Mesenchymal stem cell (in vitro differentiated cells and primary cell): ENCODE results near the gene CACNA1E.

Experiments
- DNase-seq: peaks from one replicate; pipeline ENCODE4 v3.0.0-alpha.2; 2013
- H2AFZ ChIP-seq: one replicate; pipeline ENCODE4 v1.6.1; 2013; ENCODE audit warnings: low read depth, mild to moderate bottlenecking, control low read depth, inconsistent platforms, low read length, moderate library complexity
- H2AK5ac ChIP-seq: 2 replicates; pipeline ENCODE4 v1.6.1; 2013; ENCODE audit warnings: low read length, moderate library complexity, mild to moderate bottlenecking, inconsistent platforms; ENCODE audit not compliant: severe bottlenecking
- H2BK120ac ChIP-seq: one replicate; pipeline ENCODE4 v1.6.1; 2013; ENCODE audit warnings: low read depth, mild to moderate bottlenecking, inconsistent platforms, low read length, moderate library complexity
- H2BK12ac ChIP-seq, 2 experiments: one replicate each; pipeline ENCODE4 v1.6.1; 2013; ENCODE audit warnings: inconsistent platforms in 2 of 2, low read length in 2 of 2, mild to moderate bottlenecking in 2 of 2, moderate library complexity in 2 of 2, control low read depth in 1 of 2
- H2BK15ac ChIP-seq: one replicate; pipeline ENCODE4 v1.6.1; 2013; ENCODE audit warnings: mild to moderate bottlenecking, low read depth, inconsistent platforms; ENCODE audit not compliant: poor library complexity, severe bottlenecking
- H2BK5ac ChIP-seq: 2 replicates; pipeline ENCODE4 v1.6.1; 2013; ENCODE audit warnings: low read depth, mild to moderate bottlenecking, low read length, control low read depth, inconsistent platforms; ENCODE audit not compliant: poor library complexity, severe bottlenecking
- H3K14ac ChIP-seq, 2 experiments: one replicate each; pipeline ENCODE4 v1.6.1; 2013; ENCODE audit warnings: inconsistent platforms in 2 of 2, low read length in 2 of 2, control low read depth in 1 of 2, mild to moderate bottlenecking in 1 of 2, moderate library complexity in 1 of 2
- H3K18ac ChIP-seq, 2 experiments: one replicate each; pipeline ENCODE4 v1.6.1; 2013; ENCODE audit warnings: inconsistent platforms in 2 of 2, low read length in 2 of 2, control low read depth in 1 of 2, low read depth in 1 of 2, mild to moderate bottlenecking in 1 of 2
- H3K23ac ChIP-seq, 2 experiments: one replicate each; pipeline ENCODE4 v1.6.1; 2013; ENCODE audit warnings: inconsistent platforms in 2 of 2, low read length in 2 of 2, mild to moderate bottlenecking in 2 of 2, moderate library complexity in 2 of 2, control low read depth in 1 of 2
- H3K27ac ChIP-seq: 2 replicates; pipeline ENCODE4 v1.5.1; 2013; ENCODE audit warnings: mild to moderate bottlenecking, moderate library complexity, low read length, control low read depth, inconsistent platforms; ENCODE audit not compliant: poor library complexity, severe bottlenecking
- H3K27me3 ChIP-seq, 2 experiments: 2 replicates each; pipeline versions ENCODE4 v1.6.1 to v1.7.0; 2013; ENCODE audit warnings: low read length in 2 of 2, mild to moderate bottlenecking in 2 of 2, moderate library complexity in 2 of 2, control low read depth in 1 of 2, inconsistent platforms in 1 of 2; ENCODE audit not compliant: control insufficient read depth in 1 of 2, insufficient read depth in 1 of 2
- H3K36me3 ChIP-seq, 2 experiments: 2 replicates each; pipeline versions ENCODE4 v1.6.1 to v1.7.0; 2013; ENCODE audit warnings: low read length in 2 of 2, control low read depth in 1 of 2, inconsistent platforms in 1 of 2, low read depth in 1 of 2, mild to moderate bottlenecking in 1 of 2; ENCODE audit not compliant: insufficient read depth in 2 of 2, control insufficient read depth in 1 of 2
- H3K4ac ChIP-seq, 2 experiments: one replicate each; pipeline ENCODE4 v1.6.1; 2013; ENCODE audit warnings: inconsistent platforms in 2 of 2, low read length in 2 of 2, mild to moderate bottlenecking in 2 of 2, moderate library complexity in 2 of 2, control low read depth in 1 of 2, low read depth in 1 of 2
- H3K4me1 ChIP-seq: 2 replicates; pipeline ENCODE4 v1.6.1; 2013; ENCODE audit warnings: low read depth, low read length, control low read depth; ENCODE audit not compliant: control insufficient read depth, insufficient read depth
- H3K4me2 ChIP-seq: 2 replicates; pipeline ENCODE4 v1.6.1; 2013; ENCODE audit warnings: low read length, mild to moderate bottlenecking, inconsistent platforms; ENCODE audit not compliant: poor library complexity, severe bottlenecking
- H3K4me3 ChIP-seq, 2 experiments: 2 replicates each; pipeline versions ENCODE4 v1.5.1 to v1.7.0; 2013; ENCODE audit warnings: low read length in 2 of 2, mild to moderate bottlenecking in 2 of 2, control low read depth in 1 of 2, low read depth in 1 of 2; ENCODE audit not compliant: insufficient read depth in 1 of 2
- H3K79me1 ChIP-seq: replicated peaks from 2 replicates; pipeline ENCODE4 v1.6.1; 2013; ENCODE audit warnings: mild to moderate bottlenecking, control low read depth, low read length, inconsistent platforms; ENCODE audit not compliant: poor library complexity, severe bottlenecking
- H3K9ac ChIP-seq: 2 replicates; pipeline ENCODE4 v1.7.0; 2013; ENCODE audit warnings: mild to moderate bottlenecking, low read length, moderate library complexity
- H3K9me3 ChIP-seq: 2 replicates; pipeline ENCODE4 v1.7.0; 2013; ENCODE audit warnings: mild to moderate bottlenecking, low read length; ENCODE audit not compliant: control insufficient read depth
- H4K8ac ChIP-seq: one replicate; pipeline ENCODE4 v1.6.1; 2013; ENCODE audit warnings: inconsistent platforms, mild to moderate bottlenecking, low read length, moderate library complexity
- H4K91ac ChIP-seq: one replicate; pipeline ENCODE4 v1.6.1; 2013; ENCODE audit warnings: mild to moderate bottlenecking, low read length, inconsistent platforms
- WGBS: methylation state at CpG from one replicate; pipeline ENCODE4 v1.1.7; 2013; ENCODE audit warnings: mixed read lengths; 5-methylcytosine and 5-hydroxymethylcytosine counted together

Gene CACNA1E

DNA sequence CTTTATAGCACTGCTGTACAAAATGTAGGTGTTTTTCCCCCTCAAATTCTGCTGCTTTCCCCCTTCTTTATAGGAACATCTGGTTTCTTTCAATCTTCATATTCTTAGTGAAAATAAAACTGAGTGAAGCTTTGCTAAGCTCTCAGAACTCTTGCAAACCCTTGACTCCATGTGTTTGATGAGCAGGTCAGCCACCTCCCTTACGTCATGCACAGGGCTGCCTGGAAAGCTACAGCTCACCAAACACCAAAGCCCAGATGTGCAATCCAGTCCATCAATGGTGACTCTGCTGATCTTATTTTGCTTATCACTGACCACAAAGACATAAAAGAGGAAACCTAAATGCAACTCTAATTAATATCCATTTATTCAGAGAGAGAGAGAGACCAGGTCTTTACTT, 5.5 kb downstream of the CACNA1E start:
- Histone ChIP-seq H2BK120ac (no peak overlapping the region), H3K4me3 (no peak overlapping the region), H2BK12ac (no peak overlapping the region), H3K36me3 (no peaks in the 10 kb centered on the region), H2BK15ac (no peak overlapping the region), H3K9me3 (no peaks in the 10 kb centered on the region), H3K79me1 (no peaks in the 10 kb centered on the region), H2AFZ (no peak overlapping the region), H3K14ac (no peak overlapping the region), H3K4me2 (no peak overlapping the region), H4K8ac (no peak overlapping the region), H3K4ac (no peak overlapping the region), H3K23ac (no peak overlapping the region), H3K9ac (no peak overlapping the region), H2AK5ac (no peak overlapping the region), H3K4me1 (peaks cover 3% of the 10 kb centered on the region), H3K18ac (no peak overlapping the region), H3K27me3 (peaks cover 39 to 92% of the 10 kb centered on the region in 2 experiments), H4K91ac (no peak overlapping the region), H3K27ac (no peak overlapping the region), H2BK5ac (no peak overlapping the region)
- WGBS, result 84% methylated on average over 1 of the region's 1 CpG
- DNase-seq, result no peak

DNA sequence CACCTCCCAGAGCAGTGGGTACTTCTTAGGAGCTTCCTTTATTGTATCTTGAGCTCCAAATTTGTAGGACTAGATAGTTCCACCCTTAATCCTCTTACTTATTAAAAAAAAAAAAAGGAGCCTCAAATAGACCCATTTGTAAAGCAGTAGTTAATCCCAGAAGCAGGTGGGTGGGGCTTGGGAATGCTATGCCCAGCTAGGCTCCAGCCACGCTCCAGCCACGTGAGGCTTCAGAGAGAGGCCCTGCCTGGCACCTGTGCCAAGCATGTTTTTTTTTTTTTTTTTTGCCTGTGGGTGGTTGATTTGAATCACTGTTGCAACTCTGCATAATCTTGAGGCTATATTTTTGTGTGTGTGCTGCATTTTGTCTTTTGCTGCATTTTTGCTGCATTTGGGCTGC, 7.0 kb downstream of the CACNA1E start:
- 51% methylated on average over 2 of the region's 2 CpGs for WGBS
- DNase-seq, result no peak
- H3K79me1 ChIP-seq, result no peaks in the 10 kb centered on the region

GRCh38 chr1:181490740-181491712, 7.7 kb downstream of the CACNA1E start:
- no peak for DNase-seq
- Histone ChIP-seq H2BK120ac (no peak overlapping the region), H3K9ac (no peak overlapping the region), H3K14ac (no peak overlapping the region), H3K9me3 (no peaks in the 10 kb centered on the region), H3K36me3 (no peaks in the 10 kb centered on the region), H3K4ac (no peak overlapping the region), H2AFZ (no peak overlapping the region), H3K4me2 (no peak overlapping the region), H3K23ac (no peak overlapping the region), H3K18ac (no peak overlapping the region), H2AK5ac (no peak overlapping the region), H4K91ac (no peak overlapping the region), H2BK15ac (no peak overlapping the region), H2BK12ac (no peak overlapping the region), H3K27ac (no peak overlapping the region), H3K27me3 (peaks cover 18 to 92% of the 10 kb centered on the region in 2 experiments), H2BK5ac (no peak overlapping the region), H3K79me1 (no peaks in the 10 kb centered on the region), H3K4me1 (no peaks in the 10 kb centered on the region), H4K8ac (no peak overlapping the region), H3K4me3 (no peak overlapping the region)
- WGBS, result 69% methylated on average over 6 of the region's 8 CpGs

More for the DNA sequence above, 7.0 kb downstream of the CACNA1E start:
- Histone ChIP-seq H3K9me3 (no peaks in the 10 kb centered on the region), H3K4me1 (peaks cover 3% of the 10 kb centered on the region), H3K4me2 (no peak overlapping the region), H3K27me3 (peaks cover 25 to 92% of the 10 kb centered on the region in 2 experiments), H3K4ac (no peak overlapping the region), H2BK5ac (no peak overlapping the region), H3K14ac (no peak overlapping the region), H3K4me3 (no peak overlapping the region), H4K91ac (no peak overlapping the region), H2BK12ac (no peak overlapping the region), H3K9ac (no peak overlapping the region), H3K23ac (no peak overlapping the region), H2AK5ac (no peak overlapping the region), H2AFZ (no peak overlapping the region), H2BK120ac (no peak overlapping the region), H2BK15ac (no peak overlapping the region), H4K8ac (no peak overlapping the region), H3K18ac (no peak overlapping the region), H3K36me3 (no peaks in the 10 kb centered on the region), H3K27ac (no peak overlapping the region)

- Histone ChIP-seq H3K4me2 (no peak overlapping the region), H3K79me1 (no peaks in the 10 kb centered on the region), H2AK5ac (no peak overlapping the region), H3K9ac (no peak overlapping the region), H3K23ac (no peak overlapping the region), H3K9me3 (no peaks in the 10 kb centered on the region), H4K91ac (no peak overlapping the region), H3K27ac (no peak overlapping the region), H3K4ac (no peak overlapping the region), H2BK12ac (no peak overlapping the region), H4K8ac (no peak overlapping the region), H2BK5ac (no peak overlapping the region), H3K27me3 (peaks cover 2 to 93% of the 10 kb centered on the region in 2 experiments), H2AFZ (no peak overlapping the region), H2BK15ac (no peak overlapping the region), H2BK120ac (no peak overlapping the region), H3K14ac (no peak overlapping the region), H3K4me3 (no peak overlapping the region), H3K18ac (no peak overlapping the region), H3K4me1 (no peaks in the 10 kb centered on the region), H3K36me3 (no peaks in the 10 kb centered on the region)
- no peak for DNase-seq
- no CpG with 5 or more reads among the region's 3 CpGs for WGBS
Measured at GRCh38 chr1:181493166-181493565, 9.8 kb downstream of the CACNA1E start.
